GM12872 (cell line): ENCODE results near the gene TENM4.

Experiments
- CTCF ChIP-seq: IDR thresholded peaks from 3 replicates; pipeline ENCODE4 v1.5.1; 2011; ENCODE audit warnings: low read depth, mild to moderate bottlenecking, low read length, moderate library complexity; ENCODE audit not compliant: insufficient read depth

Gene TENM4

GRCh38 chr11:78698612-78699011 is 742.2 kb downstream of the TENM4 start:
- no peak for TF ChIP-seq CTCF

DNA sequence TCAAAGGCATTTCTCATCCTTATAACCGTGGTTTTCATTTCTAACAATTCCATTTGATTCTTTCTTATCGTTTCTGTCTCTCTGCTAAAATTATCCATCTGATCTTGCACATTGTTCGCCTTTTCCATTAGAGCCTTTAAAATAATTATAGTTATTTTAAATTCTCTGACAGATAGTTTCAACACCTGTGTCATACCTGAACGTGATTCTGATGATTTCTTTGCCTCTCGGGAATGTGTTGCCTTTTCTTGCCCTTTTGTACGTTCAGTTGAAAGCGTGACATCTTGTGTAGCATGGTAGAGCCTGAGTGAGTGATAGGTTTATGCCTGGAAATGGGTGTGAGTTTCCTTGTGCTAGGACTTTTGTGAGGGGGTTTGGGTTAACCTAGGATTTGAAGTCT is 744.7 kb downstream of the TENM4 start:
- no peak for TF ChIP-seq CTCF

GRCh38 chr11:78694152-78694551 is 746.7 kb downstream of the TENM4 start:
- TF ChIP-seq CTCF, result no peak

DNA sequence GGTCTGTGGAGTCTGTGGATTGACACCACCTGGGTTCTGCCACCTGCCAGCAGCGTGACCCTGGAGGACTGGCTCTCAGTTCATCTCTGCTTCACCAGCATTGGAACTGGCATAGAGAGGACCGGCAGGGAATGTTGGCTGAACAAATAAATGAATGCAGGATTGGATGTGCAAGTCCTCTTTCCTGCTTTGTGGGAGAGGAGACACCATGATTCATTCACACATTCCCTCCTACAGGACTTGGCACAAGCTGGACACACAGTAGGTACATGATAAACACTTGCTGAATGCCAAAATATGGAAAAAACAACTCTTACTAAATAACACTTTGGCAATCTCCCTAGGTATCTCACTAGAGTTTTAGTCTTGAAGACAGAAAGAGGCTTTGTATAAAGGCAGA is 749.6 kb downstream of the TENM4 start:
- TF ChIP-seq CTCF, result no peak

- TF ChIP-seq CTCF, result no peak
Observed at GRCh38 chr11:78690352-78690987, 750.4 kb downstream of the TENM4 start.

GRCh38 chr11:78689585-78690153 is 751.2 kb downstream of the TENM4 start:
- no peak for TF ChIP-seq CTCF

- TF ChIP-seq CTCF, result no peak
Observed at GRCh38 chr11:78689101-78689500, 751.7 kb downstream of the TENM4 start.
